Endodermal cell (in vitro differentiated cells): ENCODE results near the gene RUNX2. TPM values are rescaled to one million over a fixed set of nuclear protein-coding genes. Genes with fewer than 3 reads are reported as not detected.

Source experiments
- DNase-seq: peaks from one replicate; pipeline ENCODE4 v3.0.0-alpha.2; 2017
- H3K27ac ChIP-seq: 2 replicates; pipeline ENCODE4 v1.5.1; 2013; ENCODE audit warnings: mild to moderate bottlenecking, low read depth, low read length, moderate library complexity
- H3K27me3 ChIP-seq: 2 replicates; pipeline ENCODE4 v1.6.1; 2013; ENCODE audit warnings: mild to moderate bottlenecking, low read length, moderate library complexity; ENCODE audit not compliant: insufficient read depth, control insufficient read depth, poor library complexity, severe bottlenecking
- H3K36me3 ChIP-seq: 2 replicates; pipeline ENCODE4 v1.7.0; 2013; ENCODE audit warnings: mild to moderate bottlenecking, low read length, moderate library complexity; ENCODE audit not compliant: control insufficient read depth, insufficient read depth
- H3K4me1 ChIP-seq: one replicate; pipeline ENCODE4 v1.7.0; 2013; ENCODE audit warnings: low read length; ENCODE audit not compliant: control insufficient read depth, insufficient read depth
- H3K4me3 ChIP-seq: 2 replicates; pipeline ENCODE4 v1.5.1; 2013; ENCODE audit warnings: mild to moderate bottlenecking, low read length, moderate library complexity
- H3K9ac ChIP-seq: 2 replicates; pipeline ENCODE4 v1.6.1; 2013; ENCODE audit warnings: mild to moderate bottlenecking, low read length, moderate library complexity; ENCODE audit not compliant: poor library complexity, severe bottlenecking; ENCODE audit errors: extremely low read depth
- H3K9me3 ChIP-seq: 2 replicates; pipeline ENCODE4 v1.6.1; 2013; ENCODE audit warnings: mild to moderate bottlenecking, low read length, moderate library complexity; ENCODE audit not compliant: control insufficient read depth
- H3K27ac Mint-ChIP-seq: 2 replicates; pipeline ENCODE4 v1.8.0; 2020; ENCODE audit warnings: mixed read lengths
- H3K27me3 Mint-ChIP-seq: 2 replicates; pipeline ENCODE4 v1.8.0; 2021; ENCODE audit warnings: mild to moderate bottlenecking, mixed read lengths; ENCODE audit not compliant: insufficient read depth
- H3K36me3 Mint-ChIP-seq: 2 replicates; pipeline ENCODE4 v1.8.0; 2020; ENCODE audit warnings: low read depth, mixed read lengths
- H3K4me1 Mint-ChIP-seq: 2 replicates; pipeline ENCODE4 v1.8.0; 2020; ENCODE audit warnings: mixed read lengths
- H3K4me3 Mint-ChIP-seq: 2 replicates; pipeline ENCODE4 v1.8.0; 2020; ENCODE audit warnings: mild to moderate bottlenecking, moderate library complexity, mixed read lengths
- H3K9me3 Mint-ChIP-seq: 2 replicates; pipeline ENCODE4 v1.8.0; 2020; ENCODE audit warnings: mild to moderate bottlenecking, mixed read lengths
- CTCF ChIP-seq: fragments of 200-600 bp; sonication (generic); conservative IDR thresholded peaks from 2 replicates; pipeline ENCODE4 v1.5.0; 2021; ENCODE audit warnings: antibody characterized with exemption, mild to moderate bottlenecking
- WGBS, 2 experiments: methylation state at CpG; one replicate each; pipeline versions ENCODE4 v1.1.5 to v1.1.7; 2013; ENCODE audit warnings: missing lambda C conversion rate in 2 of 2, mixed read lengths in 1 of 2; ENCODE audit not compliant: insufficient coverage in 1 of 2, insufficient read length in 1 of 2; 5-methylcytosine and 5-hydroxymethylcytosine counted together
- total RNA-seq, 2 donors: library from RNA; stranded (reverse); fragmentation: NEBNext Ultra II Directional in 1 of 2; extraction: Animal tissue kit (Norgen Biotek cat#: 25700) in 1 of 2; gene quantifications; 2 replicates in 1 of 2; 3 replicates in 1 of 2; pipeline ENCODE4 v1.2.1, GENCODE V29; 2021

Gene RUNX2
- total RNA-seq, 2 donors from 2014 or later: 0.18 to 0.26 TPM

GRCh38 chr6:45655745-45656476 is 327.8 kb downstream of the RUNX2 start:
- no peaks in the 10 kb centered on the region for H3K27me3 ChIP-seq
- Mint-ChIP-seq H3K4me3 (no peak overlapping the region), H3K27me3 (peaks cover 44% of the 10 kb centered on the region), H3K36me3 (no peaks in the 10 kb centered on the region), H3K27ac (no peak overlapping the region), H3K4me1 (no peaks in the 10 kb centered on the region), H3K9me3 (no peaks in the 10 kb centered on the region)
- H3K27ac ChIP-seq: no peak overlapping the region
- DNase-seq: no peak
- no peak overlapping the region for H3K4me3 ChIP-seq
- TF ChIP-seq CTCF: no peak
- H3K36me3 ChIP-seq: no peaks in the 10 kb centered on the region
- no peaks in the 10 kb centered on the region for H3K4me1 ChIP-seq
- H3K9ac ChIP-seq: no peak overlapping the region
- no peaks in the 10 kb centered on the region for H3K9me3 ChIP-seq
- 82 to 88% methylated on average over 2 to 4 of the region's 4 CpGs for WGBS, 2 experiments

DNA sequence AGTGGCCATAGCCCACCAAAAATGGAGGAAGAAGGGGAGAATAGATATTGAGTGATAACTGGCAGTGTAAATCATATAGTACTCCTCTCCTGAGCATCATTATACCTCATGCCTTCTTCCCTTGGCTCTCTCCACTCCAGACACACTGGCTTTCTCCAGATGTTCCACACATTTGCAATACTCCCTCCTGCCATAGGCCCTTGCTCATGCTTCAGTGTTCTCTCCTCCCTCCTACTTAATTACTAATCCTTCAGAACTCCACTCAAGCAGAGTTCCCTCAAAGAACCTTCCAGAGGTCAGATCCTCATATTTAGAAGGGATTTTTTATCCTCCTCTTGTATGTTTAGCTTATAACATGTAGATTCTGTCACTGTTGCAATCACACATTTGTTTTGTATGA is 329.1 kb downstream of the RUNX2 start:
- TF ChIP-seq CTCF: no peak
- H3K4me3 ChIP-seq: no peak overlapping the region
- no peak overlapping the region for H3K9ac ChIP-seq
- Mint-ChIP-seq H3K4me3 (no peak overlapping the region), H3K4me1 (no peaks in the 10 kb centered on the region), H3K9me3 (no peaks in the 10 kb centered on the region), H3K27ac (no peak overlapping the region), H3K36me3 (no peaks in the 10 kb centered on the region), H3K27me3 (peaks cover 57% of the 10 kb centered on the region)
- H3K27me3 ChIP-seq: no peaks in the 10 kb centered on the region
- DNase-seq: no peak
- no peaks in the 10 kb centered on the region for H3K36me3 ChIP-seq
- H3K4me1 ChIP-seq: no peaks in the 10 kb centered on the region
- H3K9me3 ChIP-seq: no peaks in the 10 kb centered on the region
- H3K27ac ChIP-seq: no peak overlapping the region

- Mint-ChIP-seq H3K4me3 (no peak overlapping the region), H3K9me3 (no peaks in the 10 kb centered on the region), H3K27me3 (peaks cover 66% of the 10 kb centered on the region), H3K36me3 (no peaks in the 10 kb centered on the region), H3K4me1 (no peaks in the 10 kb centered on the region), H3K27ac (no peak overlapping the region)
- no peaks in the 10 kb centered on the region for H3K27me3 ChIP-seq
- no peaks in the 10 kb centered on the region for H3K36me3 ChIP-seq
- H3K4me1 ChIP-seq: no peaks in the 10 kb centered on the region
- no CpG with 5 or more reads among the region's 1 CpG for WGBS, 2 experiments
- H3K4me3 ChIP-seq: no peak overlapping the region
- no peak overlapping the region for H3K27ac ChIP-seq
- H3K9ac ChIP-seq: no peak overlapping the region
- H3K9me3 ChIP-seq: no peaks in the 10 kb centered on the region
- TF ChIP-seq CTCF: no peak
- no peak for DNase-seq
Measured at GRCh38 chr6:45658400-45658799, 330.3 kb downstream of the RUNX2 start.
